Measurements from ENCODE around the gene TOX3.

GRCh38 chr16:52533296-52533695 is 13.6 kb downstream of the TOX3 start:
- no peak for TF ChIP-seq EZH2 (IDR thresholded peaks at IDR 0.05; ENCODE audit: borderline replicate concordance, low read length)
- no peak for TF ChIP-seq CTCF (IDR thresholded peaks at IDR 0.05; ENCODE audit: low read length)

Data from OCI-LY1 (cell line).